Suprapubic skin (tissue), 4 donors: ENCODE measurements around the gene SORCS3.

Experiments used
- EP300 ChIP-seq: sonication (generic); formaldehyde crosslinking; IDR thresholded peaks from one replicate; pipeline ENCODE4 v1.6.1; 2017; ENCODE audit warnings: antibody characterized with exemption
- POLR2A ChIP-seq, 2 donors: fragments of 450-650 bp; IDR thresholded peaks; one replicate each; pipeline ENCODE4 v1.6.1; 2017; ENCODE audit warnings: antibody characterized with exemption in 2 of 2, mild to moderate bottlenecking in 2 of 2, moderate library complexity in 2 of 2
- POLR2AphosphoS5 ChIP-seq, 3 donors: sonication (generic); formaldehyde crosslinking; IDR thresholded peaks; one replicate each; pipeline ENCODE4 v1.6.1; 2017; ENCODE audit warnings: antibody characterized with exemption in 3 of 3
- TF ChIP-seq, protein P1 (sequence below), 2 donors: fragments of 200-600 bp in 1 of 2; fragments of 450-650 bp in 1 of 2; sonication (generic) in 1 of 2; IDR thresholded peaks; one replicate each; pipeline ENCODE4 v1.5.1; 2016 to 2019; ENCODE audit warnings: antibody characterized with exemption in 2 of 2, mild to moderate bottlenecking in 1 of 2, moderate library complexity in 1 of 2

DNA sequence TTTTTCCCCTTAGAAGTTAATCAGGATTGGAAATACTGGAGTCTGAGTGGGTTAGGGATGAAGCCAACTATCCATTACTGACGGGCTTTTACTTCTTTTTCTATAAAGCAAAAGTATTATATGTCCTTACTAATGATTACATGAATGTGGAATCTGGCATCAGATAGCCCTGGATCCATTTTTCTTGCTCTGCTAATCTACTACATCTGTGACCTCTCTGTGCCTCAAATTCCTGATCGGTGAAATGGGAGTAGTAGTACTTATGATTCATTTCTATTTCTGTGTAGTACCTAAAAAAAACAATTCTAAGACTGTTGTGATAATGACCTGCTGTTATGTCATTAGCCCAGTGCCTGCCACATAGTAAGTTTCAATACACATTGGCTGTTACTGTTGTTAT, 621.6 kb downstream of the SORCS3 start:
- TF ChIP-seq, protein P1, sequence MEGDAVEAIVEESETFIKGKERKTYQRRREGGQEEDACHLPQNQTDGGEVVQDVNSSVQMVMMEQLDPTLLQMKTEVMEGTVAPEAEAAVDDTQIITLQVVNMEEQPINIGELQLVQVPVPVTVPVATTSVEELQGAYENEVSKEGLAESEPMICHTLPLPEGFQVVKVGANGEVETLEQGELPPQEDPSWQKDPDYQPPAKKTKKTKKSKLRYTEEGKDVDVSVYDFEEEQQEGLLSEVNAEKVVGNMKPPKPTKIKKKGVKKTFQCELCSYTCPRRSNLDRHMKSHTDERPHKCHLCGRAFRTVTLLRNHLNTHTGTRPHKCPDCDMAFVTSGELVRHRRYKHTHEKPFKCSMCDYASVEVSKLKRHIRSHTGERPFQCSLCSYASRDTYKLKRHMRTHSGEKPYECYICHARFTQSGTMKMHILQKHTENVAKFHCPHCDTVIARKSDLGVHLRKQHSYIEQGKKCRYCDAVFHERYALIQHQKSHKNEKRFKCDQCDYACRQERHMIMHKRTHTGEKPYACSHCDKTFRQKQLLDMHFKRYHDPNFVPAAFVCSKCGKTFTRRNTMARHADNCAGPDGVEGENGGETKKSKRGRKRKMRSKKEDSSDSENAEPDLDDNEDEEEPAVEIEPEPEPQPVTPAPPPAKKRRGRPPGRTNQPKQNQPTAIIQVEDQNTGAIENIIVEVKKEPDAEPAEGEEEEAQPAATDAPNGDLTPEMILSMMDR (IDR thresholded peaks at IDR 0.05), result no peak
- TF ChIP-seq POLR2A (IDR thresholded peaks at IDR 0.05) (no peak), POLR2AphosphoS5 (IDR thresholded peaks at IDR 0.05) (no peak), EP300 (no peak)
